Keratinocyte (primary cell): Measurements from ENCODE around the gene CNTLN. TPM values are rescaled to one million over a fixed set of nuclear protein-coding genes. Genes with fewer than 3 reads are reported as not detected.

Experiments
- DNase-seq: peaks from one replicate; pipeline ENCODE4 v3.0.0-alpha.2; 2011; ENCODE audit warnings: low read depth, missing footprints, low spot score
- FAIRE-seq: peaks from 2 replicates; lab custom pipeline; 2011; peaks lifted over from hg19 to GRCh38; lab: Jason Lieb, UNC
- H2AFZ ChIP-seq: 2 replicates; pipeline ENCODE4 v1.6.0; 2012; ENCODE audit warnings: low read length, control low read depth, inconsistent platforms; ENCODE audit not compliant: control insufficient read depth
- H3K27ac ChIP-seq: 2 replicates; pipeline ENCODE4 v1.5.1; 2011; ENCODE audit warnings: low read length; ENCODE audit not compliant: control insufficient read depth, insufficient read depth
- H3K27me3 ChIP-seq: 3 replicates; pipeline ENCODE4 v1.6.0; 2011; ENCODE audit warnings: low read length; ENCODE audit not compliant: control insufficient read depth, insufficient read depth; ENCODE audit errors: extremely low read depth
- H3K36me3 ChIP-seq, 2 experiments: 2 replicates in 1 of 2; 3 replicates in 1 of 2; pipeline ENCODE4 v1.5.1; 2011; ENCODE audit warnings: low read length in 2 of 2, mild to moderate bottlenecking in 1 of 2; ENCODE audit not compliant: control insufficient read depth in 2 of 2, insufficient read depth in 2 of 2; ENCODE audit errors: extremely low read depth in 1 of 2
- H3K4me1 ChIP-seq: 3 replicates; pipeline ENCODE4 v1.5.1; 2011; ENCODE audit warnings: low read length; ENCODE audit not compliant: control insufficient read depth, insufficient read depth; ENCODE audit errors: extremely low read depth
- H3K4me2 ChIP-seq: 3 replicates; pipeline ENCODE4 v1.6.0; 2011; ENCODE audit warnings: low read depth, low read length; ENCODE audit not compliant: control insufficient read depth, insufficient read depth; ENCODE audit errors: extremely low read depth
- H3K4me3 ChIP-seq, 3 experiments: fragments of 200-600 bp in 1 of 3; sonication (generic) in 1 of 3; 2 replicates in 2 of 3; 3 replicates in 1 of 3; pipeline ENCODE4 v1.5.1; 2011 to 2016; ENCODE audit warnings: low read length in 3 of 3, mild to moderate bottlenecking in 3 of 3, control low read depth in 2 of 3, inconsistent platforms in 1 of 3, low read depth in 1 of 3, mixed read lengths in 1 of 3, mixed run types in 1 of 3, moderate library complexity in 1 of 3; ENCODE audit not compliant: control insufficient read depth in 2 of 3, insufficient read depth in 2 of 3; ENCODE audit errors: extremely low read depth in 1 of 3
- H3K79me2 ChIP-seq: 2 replicates; pipeline ENCODE4 v1.6.0; 2012; ENCODE audit warnings: low read length; ENCODE audit not compliant: control insufficient read depth, insufficient read depth
- H3K9ac ChIP-seq: 3 replicates; pipeline ENCODE4 v1.6.0; 2011; ENCODE audit warnings: low read length; ENCODE audit not compliant: control insufficient read depth, insufficient read depth; ENCODE audit errors: extremely low read depth
- H3K9me1 ChIP-seq: 3 replicates; pipeline ENCODE4 v1.6.0; 2011; ENCODE audit warnings: low read length; ENCODE audit not compliant: control insufficient read depth, insufficient read depth; ENCODE audit errors: extremely low read depth
- H3K9me3 ChIP-seq: 2 replicates; pipeline ENCODE4 v1.5.1; 2012; ENCODE audit warnings: low read depth, low read length; ENCODE audit not compliant: control insufficient read depth
- H4K20me1 ChIP-seq: 3 replicates; pipeline ENCODE4 v1.6.0; 2011; ENCODE audit warnings: low read length; ENCODE audit not compliant: control insufficient read depth, insufficient read depth; ENCODE audit errors: extremely low read depth
- CTCF ChIP-seq, 3 experiments: IDR thresholded peaks in 1 of 3; conservative IDR thresholded peaks in 1 of 3; optimal IDR thresholded peaks in 1 of 3; 2 replicates in 2 of 3; 3 replicates in 1 of 3; pipeline versions ENCODE3 to v1.5.1; 2011; ENCODE audit warnings: low read length in 3 of 3, mild to moderate bottlenecking in 3 of 3, moderate library complexity in 2 of 3, control low read depth in 1 of 3, inconsistent platforms in 1 of 3; ENCODE audit not compliant: insufficient read depth in 2 of 3; ENCODE audit errors: extremely low read depth in 1 of 3
- EZH2 ChIP-seq: IDR thresholded peaks from one replicate; pipeline ENCODE4 v1.6.1; 2012; ENCODE audit warnings: inconsistent platforms, mild to moderate bottlenecking, low read length, moderate library complexity
- dilution Hi-C: fragments of 300-500 bp; cut with MboI; formaldehyde crosslinking; loops from one replicate; pipeline ENCODE4 v1.7.0; 2020; ENCODE audit warnings: low sequenced_read_pairs; ENCODE audit not compliant: extremely low pct_ligation_motif_present
- polyA plus RNA-seq, 5 experiments: library from polyadenylated mRNA; depleted of rRNA in 3 of 5; stranded (reverse) in 3 of 5; stranded (forward) in 1 of 5; unstranded in 1 of 5; fragments of >200 nt; gene quantifications; 1 replicate in 1 of 5; 2 replicates in 3 of 5; 3 replicates in 1 of 5; pipeline versions ENCODE4 v1.2.1 to v1.2.3, GENCODE V29; 2011 to 2012; ENCODE audit warnings: missing spikeins in 2 of 5, low read depth in 1 of 5, low replicate concordance in 1 of 5

The CNTLN gene
- polyA plus RNA-seq, 1 donor (not counting 4 experiments of a cell fraction or from before 2014, with no cell fraction given), result 2.4 TPM

DNA sequence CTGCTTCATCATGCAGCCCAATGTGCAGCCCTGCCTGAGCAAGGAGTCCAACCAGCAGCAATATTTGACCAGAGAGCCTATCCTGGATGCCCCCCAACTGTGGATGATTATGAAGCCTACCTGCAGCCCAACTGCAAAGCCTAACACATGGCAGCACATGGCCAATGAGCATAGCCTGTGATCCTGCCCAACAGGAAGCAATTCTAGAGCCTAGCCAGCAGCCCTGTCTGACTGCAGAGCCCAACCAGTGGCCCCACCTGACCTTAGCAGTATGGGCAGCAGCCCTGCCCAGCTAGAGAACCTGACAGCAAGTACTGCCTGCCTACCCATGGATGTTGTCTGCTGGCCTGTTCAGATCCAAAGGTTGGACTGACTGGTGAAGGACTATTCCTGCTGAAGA, 346.7 kb downstream of the CNTLN start:
- FAIRE-seq (no peak), DNase-seq (no peak)
- Histone ChIP-seq H3K4me3 (no peak overlapping the region), H4K20me1 (no peaks in the 10 kb centered on the region), H3K27me3 (no peaks in the 10 kb centered on the region), H3K27ac (no peak overlapping the region), H2AFZ (no peak overlapping the region), H3K4me1 (no peaks in the 10 kb centered on the region), H3K9ac (no peak overlapping the region), H3K36me3 (no peaks in the 10 kb centered on the region), H3K79me2 (no peaks in the 10 kb centered on the region), H3K9me3 (no peaks in the 10 kb centered on the region), H3K4me2 (no peak overlapping the region), H3K9me1 (no peaks in the 10 kb centered on the region)
- dilution Hi-C loops, result no loop called here
- TF ChIP-seq CTCF (optimal IDR thresholded peaks at IDR 0.05 in 1 of 3, IDR thresholded peaks at IDR 0.05 in 1 of 3, conservative IDR thresholded peaks at IDR 0.05 in 1 of 3; ENCODE audit: extremely low read depth in 1 of 3, insufficient read depth in 2 of 3, low read length in 3 of 3) (no peak), EZH2 (no peak)

GRCh38 chr9:17484906-17485305, 350.1 kb downstream of the CNTLN start:
- no peak for FAIRE-seq
- no peak overlapping the region for H3K27ac ChIP-seq
- H3K9ac ChIP-seq, result no peak overlapping the region
- no peaks in the 10 kb centered on the region for H3K79me2 ChIP-seq
- H4K20me1 ChIP-seq, result no peaks in the 10 kb centered on the region
- no peaks in the 10 kb centered on the region for H3K36me3 ChIP-seq
- no peak overlapping the region for H3K4me2 ChIP-seq
- H2AFZ ChIP-seq, result no peak overlapping the region
- H3K9me1 ChIP-seq, result no peaks in the 10 kb centered on the region
- dilution Hi-C loops, result no loop called here
- DNase-seq, result no peak
- no peaks in the 10 kb centered on the region for H3K27me3 ChIP-seq
- H3K9me3 ChIP-seq, result no peaks in the 10 kb centered on the region
- H3K4me1 ChIP-seq, result no peaks in the 10 kb centered on the region
- no peak overlapping the region for H3K4me3 ChIP-seq
- TF ChIP-seq EZH2, result no peak
- TF ChIP-seq CTCF (optimal IDR thresholded peaks at IDR 0.05 in 1 of 3, IDR thresholded peaks at IDR 0.05 in 1 of 3, conservative IDR thresholded peaks at IDR 0.05 in 1 of 3; ENCODE audit: extremely low read depth in 1 of 3, insufficient read depth in 2 of 3, low read length in 3 of 3), result no peak
